ENCODE data around the gene KLK13.

The KLK13 gene, protein sequence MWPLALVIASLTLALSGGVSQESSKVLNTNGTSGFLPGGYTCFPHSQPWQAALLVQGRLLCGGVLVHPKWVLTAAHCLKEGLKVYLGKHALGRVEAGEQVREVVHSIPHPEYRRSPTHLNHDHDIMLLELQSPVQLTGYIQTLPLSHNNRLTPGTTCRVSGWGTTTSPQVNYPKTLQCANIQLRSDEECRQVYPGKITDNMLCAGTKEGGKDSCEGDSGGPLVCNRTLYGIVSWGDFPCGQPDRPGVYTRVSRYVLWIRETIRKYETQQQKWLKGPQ

DNA sequence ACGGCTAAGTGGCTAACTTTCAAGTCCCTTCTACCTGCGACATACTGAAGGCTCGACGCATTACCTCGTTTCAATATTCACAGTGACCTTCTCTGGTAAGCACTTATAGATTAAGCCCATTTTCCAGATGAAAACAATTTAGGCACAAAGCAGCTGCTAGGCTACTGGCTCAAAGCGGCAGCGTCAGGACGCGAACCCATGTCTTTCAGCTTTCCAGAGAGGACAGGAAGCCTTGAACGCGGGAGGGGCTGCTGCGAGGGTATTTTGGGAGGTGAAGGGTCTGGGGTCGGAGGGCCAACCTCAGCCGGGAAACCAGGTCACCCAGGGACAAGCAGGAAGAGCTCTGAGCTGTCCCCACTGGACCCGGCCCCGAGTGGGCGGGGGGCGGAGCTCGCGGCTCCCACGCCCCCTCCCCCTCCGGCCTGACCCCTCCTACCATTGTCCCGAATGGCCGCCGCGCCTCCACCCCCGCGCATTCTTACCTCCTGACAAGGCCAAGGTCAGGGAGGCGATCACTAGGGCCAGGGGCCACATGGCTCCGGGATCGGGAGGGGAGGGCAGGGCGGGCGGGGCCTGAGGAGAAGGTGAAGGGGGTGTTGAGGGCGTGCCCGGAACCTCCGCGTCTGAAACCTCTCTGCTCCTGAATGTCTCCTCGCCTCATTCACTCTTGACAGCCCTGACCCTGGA, at the start of gene KLK13:
TSS of gene KLK13 (minus strand) at position 559 of the 687 bp plus-strand sequence. CDS start at position 534, 25 bp downstream.
- no peak for DNase-seq

DNA sequence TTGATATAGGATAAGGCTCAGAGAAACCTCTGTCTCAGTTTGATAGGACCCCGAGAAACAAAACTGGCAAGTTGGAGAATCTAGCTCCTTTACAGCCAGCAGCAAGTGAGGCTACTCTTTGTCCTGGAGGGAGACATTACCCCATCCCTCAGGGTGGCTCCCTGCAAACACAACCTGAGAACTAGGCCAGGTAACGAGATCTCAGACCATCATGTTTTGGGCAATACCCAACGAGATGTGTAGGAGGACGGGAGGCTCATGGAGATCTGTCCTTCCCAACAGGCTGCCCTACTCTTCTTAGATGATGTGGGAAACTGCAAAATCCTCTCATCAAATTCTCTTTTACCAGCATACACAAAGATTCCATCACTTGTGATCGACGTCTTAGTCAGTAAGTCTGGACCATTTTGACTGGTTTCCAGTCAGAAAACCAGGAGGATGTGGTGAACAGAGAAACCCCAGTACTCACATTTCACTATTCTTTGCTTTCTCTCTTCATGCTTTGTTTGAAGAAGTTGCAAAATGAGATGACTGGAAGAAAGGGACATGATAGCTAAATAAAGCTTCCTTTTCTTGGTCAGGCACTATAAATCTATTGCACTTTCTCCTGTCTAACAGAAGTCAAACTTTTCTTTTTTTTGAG, 49.3 kb upstream of the KLK13 start:
- DNase-seq, result no peak

DNA sequence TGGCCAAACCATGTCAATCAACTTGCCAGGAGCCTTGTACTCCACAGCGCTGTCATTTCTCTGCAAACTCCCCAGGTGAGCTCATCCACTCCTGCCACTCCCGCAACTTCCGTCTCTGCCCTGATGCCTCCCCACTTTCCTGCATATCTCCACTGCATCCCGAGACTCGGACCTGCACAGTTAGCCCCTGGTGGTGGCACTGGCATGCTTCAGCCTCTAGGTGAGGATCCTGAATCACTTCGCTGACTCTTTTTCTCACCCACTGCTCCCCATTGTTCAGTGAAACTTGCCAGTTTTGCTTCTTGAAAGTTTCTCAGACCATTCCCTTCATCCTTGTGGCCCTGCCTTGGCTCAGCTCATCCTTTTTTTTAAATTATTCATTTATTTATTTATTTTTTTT, 46.7 kb upstream of the KLK13 start:
- no peak for DNase-seq

DNA sequence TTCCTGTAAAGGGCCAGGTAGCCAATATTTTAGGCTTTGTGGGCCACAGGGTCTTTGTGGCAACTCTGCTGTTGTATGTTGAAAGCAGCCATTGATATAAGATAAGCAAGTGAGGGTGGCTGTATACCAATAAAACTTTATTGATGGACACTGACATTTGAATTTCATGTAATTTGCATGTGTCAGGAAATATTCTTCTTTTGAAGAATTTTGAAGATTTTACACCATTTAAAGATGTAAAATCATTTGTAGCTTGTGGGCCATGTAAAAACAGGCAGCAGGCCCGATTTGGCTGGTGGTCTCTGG, 45.7 kb upstream of the KLK13 start:
- DNase-seq, result no peak

DNA sequence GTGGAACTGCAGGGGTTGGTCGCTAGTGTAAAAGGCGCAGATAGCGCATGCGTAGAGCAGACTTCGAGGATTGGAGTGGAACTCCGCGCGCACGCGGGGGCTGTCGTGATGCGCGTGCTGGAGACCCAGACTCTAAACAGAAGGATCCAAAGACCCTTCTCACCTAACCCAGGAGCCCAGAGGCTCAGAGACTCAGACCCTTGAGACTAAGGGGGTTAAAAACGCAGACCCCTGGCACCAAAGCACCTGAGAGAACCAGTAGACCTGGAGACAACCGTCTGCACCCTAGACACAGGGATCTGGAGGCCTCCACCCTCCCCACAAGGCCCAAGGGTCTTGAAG, 43.9 kb upstream of the KLK13 start:
- no peak for DNase-seq

DNA sequence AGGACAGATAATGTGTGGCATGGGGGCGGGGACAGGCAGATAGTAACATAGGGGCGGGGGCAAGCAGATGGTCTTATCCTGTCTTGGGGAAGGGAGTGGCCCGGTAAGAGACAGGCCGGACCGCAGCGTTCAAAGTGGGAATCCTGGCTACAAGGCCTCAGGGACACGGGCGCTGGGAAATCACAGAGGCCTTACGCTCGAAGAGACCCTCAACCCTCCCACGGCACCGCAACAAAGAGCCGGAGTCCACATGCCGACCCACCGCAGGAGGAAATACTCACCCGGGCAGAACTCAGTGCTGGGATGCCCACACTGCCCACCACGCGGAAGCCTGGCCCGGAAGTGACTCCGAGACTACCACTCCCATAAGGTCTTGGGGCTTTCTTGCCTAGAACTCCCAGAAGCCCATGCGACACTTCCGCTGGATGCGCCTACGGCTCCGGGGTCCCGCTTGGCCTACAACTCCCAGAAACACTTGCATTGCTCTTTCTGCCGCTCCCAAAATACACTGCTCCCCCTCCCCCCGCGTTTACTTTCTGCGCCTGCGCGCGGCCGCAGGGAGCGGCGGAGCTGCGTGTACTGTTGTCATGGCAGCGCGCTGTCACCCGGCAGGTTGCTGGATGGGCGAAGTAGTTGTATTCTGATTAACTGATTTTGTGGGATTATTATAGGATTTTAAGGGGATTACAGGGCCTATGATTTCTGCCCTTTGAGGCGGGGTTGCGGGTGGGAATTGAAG, 43.3 kb upstream of the KLK13 start, which contains the start of gene CTU1:
TSS of gene CTU1 (minus strand) at position 344 of the 739 bp plus-strand sequence. CDS start 3,840 bp downstream, outside the sequence.
- DNase-seq, result peak; percentile 99

DNA sequence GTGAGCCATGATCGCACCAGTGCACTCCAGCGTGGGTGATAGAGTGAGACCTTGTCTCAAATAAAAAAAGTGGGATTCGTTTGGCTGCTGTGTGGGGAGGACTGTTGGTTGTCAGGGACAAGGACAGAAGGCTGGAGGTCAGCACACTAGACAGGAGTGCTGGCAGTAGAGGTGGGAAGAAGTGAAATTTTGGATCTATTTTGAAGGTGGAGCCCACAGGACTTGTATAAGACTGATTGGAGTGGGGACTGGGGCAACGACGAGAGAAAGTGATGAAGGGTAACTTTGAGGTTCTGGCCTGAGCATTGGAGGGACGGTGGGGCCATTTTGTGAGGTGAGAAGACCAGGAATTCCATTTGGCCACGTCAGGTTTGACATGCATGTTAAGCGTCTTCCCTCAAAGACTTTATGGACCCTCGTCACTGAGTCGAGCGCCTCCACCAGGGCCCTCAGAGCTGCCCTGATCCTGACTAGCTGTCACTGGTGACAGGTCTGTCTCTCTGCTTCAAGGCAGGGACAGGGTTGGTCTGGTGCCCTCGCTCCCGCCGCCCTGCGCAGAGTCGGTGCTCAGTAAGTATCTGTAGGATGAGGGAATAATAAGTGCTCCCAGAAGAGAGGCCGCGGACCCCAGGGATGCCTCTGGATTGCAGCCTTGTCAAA, 42.6 kb upstream of the KLK13 start:
- DNase-seq, result no peak

DNA sequence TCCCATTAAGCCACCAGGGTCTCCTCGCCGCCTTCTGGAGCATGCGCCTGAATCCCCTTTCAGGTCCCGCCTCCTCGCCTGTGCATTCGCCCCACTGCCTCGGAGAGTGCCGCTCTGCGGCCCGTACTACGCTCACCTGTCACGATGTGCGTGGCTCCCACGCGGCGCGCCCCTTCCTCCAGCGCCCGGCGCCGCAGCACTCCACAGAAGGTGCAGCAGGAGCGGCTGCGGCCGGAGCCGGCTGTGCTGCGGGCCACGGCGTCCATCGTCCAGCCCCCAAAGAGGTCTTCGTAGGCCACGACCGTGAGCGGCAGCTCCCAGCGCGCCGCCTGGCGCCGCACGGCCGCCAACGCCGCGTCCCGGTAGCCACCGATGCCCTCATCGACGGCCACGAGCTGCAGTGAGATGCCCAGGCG, 39.0 kb upstream of the KLK13 start:
- no peak for DNase-seq

DNA sequence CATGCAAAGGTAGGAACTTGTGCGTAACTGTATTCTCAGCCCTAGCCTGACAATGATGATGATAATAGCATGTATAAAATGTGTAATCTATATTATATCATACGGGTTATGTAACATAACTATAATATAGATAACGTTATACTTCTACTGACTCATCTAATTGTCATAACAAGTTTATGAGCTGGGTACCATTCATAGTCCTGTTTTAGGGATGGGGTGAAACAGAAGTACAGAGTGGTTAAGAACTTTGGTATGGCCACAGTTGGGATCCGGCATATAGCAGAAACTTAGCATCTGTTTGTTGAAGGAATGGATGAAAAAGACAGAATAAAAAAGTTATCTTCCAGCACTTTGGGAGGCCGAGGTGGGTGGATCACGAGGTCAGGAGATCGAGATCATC, 38.1 kb upstream of the KLK13 start:
- no peak for DNase-seq

DNA sequence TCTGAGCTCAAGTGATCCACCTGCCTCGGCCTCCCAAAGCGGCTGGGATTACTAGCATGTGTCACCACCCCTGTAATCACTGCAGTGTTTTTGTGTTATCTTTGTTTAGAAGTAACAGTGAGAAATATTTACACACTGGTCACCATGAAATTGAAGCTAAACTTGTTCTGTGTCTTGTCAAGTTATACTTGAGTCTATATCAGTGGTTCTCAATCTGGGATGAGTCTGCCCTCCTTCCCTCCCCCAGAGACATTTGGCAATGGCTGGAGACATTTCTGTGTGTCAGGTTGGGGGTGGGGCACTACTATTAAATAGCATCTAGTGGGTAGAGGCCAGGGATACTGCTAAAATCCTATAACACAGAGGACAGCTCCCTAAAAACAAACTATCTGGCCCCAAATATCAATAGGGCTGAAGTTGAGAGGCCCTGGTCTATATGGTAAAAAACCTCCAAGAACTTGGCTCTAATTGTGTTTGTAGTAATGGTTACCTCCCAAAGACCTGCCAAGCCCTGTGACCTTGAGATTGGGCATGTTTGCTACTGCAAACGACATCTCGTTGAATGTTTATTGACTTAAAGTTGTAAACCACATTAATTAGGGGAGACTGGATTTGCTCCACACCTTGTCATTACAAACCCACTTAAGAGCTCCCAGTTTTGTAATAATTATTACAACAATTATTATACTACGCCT, 36.4 kb upstream of the KLK13 start:
- no peak for DNase-seq

DNA sequence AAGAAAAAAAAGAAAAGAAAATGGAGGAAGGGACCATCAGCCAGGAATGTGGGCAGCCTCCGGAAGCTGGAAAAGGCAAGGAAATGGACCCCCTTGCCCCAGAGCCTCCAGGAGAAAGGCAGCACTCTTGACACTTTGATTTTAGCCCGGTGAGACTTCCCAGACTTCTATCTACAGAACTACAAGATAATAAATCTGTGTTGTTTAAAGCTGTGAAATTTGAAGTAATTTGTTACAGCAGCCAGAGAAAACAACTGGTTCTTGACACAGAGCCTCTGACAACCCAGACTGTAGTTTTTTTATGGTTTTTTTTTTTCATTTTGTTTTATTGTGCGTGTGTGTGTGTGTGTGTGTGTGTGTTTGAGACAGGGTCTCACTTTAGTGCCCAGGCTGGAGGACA, 35.7 kb upstream of the KLK13 start:
- no peak for DNase-seq

DNA sequence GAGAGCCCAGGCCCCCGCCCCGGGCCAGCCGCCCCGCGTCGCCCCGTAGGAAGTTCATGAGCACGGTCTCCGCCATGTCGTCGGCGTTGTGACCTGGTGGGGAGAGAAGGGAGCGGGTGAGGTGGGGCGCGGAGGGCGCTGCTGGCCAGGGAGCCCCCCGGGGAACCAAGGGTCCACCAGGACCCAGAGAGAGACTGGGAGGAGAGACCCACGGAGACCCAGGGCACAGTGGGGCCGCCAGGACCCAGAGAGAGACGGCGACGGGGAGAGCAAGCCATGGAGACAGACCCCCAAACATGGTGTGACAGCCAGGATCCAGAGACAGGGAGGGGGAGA, 34.1 kb upstream of the KLK13 start:
- no peak for DNase-seq

DNA sequence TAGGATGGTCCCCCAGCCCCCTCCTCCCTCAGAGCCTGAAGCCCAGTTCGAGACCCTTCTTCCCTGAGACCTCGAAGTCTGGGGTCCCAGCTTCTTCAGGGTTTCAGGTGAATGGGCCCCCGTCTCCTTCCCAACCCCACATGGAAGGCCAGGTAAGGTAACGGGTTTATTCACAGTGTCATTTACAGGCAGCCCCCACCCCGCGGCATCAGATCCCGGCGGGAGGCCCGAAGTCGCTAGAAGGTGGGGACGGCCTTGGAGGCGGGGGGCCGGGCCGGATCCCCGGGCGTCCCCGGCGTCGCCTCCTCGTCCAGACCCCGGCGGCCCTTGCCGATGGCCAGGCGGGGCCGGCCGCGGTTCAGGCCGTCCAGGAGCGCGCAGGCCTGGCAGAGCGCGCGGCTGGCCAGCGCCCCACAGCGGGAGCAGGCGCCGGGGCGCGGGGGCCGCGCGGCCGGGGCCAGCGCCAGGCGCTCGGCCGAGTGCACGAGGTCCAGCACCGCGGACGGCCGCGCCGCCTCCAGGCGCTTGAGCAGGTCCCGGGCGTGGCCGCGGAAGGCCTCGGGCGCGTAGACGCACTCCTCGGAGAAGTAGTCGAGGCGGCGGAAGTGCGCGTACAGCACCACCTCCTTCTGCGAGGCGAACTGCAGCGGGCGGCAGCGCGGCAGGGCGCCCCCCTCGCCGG, 33.6 kb upstream of the KLK13 start:
- DNase-seq, result peak; percentile 50

DNA sequence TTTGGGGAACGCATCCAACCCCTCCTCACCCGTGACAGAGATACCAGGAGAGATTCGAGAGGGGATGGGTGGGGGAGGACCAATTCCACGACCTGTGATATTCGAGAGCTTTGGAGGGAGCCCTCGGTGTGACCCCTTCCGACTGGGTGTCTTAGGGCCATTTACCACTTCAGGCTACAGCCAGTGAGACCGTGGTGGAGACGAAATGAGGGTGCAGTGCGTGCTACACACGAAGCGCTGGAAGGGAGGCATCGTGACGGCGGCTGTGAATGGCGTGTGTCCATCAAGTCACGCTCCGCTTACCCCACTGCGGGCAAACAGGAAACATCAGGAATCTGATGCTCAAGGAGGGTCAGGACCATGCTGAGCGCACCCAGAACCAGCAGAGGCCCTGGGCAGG, 32.9 kb upstream of the KLK13 start:
- DNase-seq, result no peak

DNA sequence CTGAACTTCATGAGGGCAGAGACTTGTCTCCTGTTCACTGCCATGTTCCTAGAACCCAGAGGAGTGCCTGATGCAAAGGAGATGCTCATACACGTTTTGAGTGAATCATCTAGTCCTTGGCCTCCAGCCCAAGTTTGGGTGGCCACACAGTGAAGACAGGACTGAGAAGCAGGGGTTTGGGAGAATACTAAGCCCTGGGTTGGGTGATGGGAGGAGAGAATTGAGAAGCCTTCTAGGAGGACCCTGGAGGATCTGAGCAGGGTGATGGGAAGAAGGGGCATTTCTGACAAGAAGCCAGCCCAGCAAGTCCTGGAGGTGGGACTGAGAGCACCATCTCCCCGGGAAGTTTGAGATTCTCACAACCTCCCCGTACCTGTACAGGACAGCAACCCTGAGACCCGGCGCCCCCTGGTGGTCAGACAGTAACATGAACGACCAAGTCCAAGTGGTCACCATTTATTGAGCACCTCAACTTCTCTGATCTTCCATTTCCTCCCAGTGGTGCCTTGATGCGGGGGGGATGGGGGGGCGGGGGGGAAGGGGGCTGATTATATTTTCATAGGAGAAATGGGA, 32.4 kb upstream of the KLK13 start:
- no peak for DNase-seq

DNA sequence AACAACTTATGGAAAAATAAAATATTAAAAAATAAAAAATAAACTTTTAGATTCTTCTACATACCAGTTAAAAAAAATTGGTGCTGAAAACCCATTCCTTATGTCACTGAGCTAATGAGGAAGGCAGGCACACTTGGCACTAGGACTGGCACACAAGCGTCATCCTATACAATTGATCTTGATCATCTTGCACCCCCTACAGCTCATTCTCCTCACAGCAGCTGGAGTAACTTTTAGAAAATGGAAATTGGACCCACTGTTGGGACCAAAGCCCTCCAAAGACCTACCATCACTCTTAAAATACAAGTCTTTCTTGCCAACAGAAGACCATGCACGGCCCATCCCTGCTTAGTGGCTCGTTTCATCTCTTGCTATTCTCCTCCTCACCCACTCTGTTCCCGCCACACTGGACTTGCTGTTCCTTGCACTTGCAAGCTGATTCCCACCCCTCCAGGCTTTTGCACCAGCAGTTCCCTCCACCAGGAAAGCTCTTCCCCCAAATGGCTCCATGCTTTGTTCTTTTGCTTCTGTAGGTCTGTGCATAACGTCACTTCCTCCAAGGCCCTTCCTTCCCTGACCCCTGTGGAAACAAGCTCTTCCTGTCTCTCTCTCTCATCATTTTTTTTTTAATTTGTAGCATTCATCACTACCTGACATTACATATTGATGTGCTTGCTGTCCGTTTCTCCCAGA, 31.7 kb upstream of the KLK13 start:
- DNase-seq, result no peak

DNA sequence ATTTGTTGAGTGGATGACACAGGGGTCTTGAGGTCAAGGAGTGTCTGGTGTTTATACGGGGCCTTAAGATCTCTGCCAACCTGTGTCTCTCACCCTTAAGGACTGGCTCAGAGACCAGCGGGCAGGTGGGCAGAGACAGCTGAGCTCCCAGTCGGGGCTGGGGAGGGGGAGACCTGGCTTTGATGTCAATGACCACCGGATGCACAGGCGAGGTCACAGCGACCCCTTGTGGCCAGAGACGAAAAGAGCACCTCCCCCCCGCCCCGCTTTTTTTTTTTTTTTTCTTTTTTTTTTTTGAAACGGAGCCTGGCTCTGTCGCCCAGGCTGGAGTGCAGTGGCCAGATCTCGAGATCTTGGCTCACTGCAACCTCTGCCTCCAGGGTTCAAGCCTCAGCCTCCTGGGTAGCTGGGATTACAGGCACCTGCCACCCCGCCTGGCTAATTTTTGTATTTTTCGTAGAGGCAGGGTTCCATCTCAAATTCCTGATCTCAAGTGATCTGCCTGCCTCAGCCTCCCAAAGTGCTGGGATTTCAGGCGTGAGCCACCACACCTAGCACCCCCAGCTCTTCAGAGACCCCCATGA, 29.9 kb upstream of the KLK13 start:
- DNase-seq, result no peak

DNA sequence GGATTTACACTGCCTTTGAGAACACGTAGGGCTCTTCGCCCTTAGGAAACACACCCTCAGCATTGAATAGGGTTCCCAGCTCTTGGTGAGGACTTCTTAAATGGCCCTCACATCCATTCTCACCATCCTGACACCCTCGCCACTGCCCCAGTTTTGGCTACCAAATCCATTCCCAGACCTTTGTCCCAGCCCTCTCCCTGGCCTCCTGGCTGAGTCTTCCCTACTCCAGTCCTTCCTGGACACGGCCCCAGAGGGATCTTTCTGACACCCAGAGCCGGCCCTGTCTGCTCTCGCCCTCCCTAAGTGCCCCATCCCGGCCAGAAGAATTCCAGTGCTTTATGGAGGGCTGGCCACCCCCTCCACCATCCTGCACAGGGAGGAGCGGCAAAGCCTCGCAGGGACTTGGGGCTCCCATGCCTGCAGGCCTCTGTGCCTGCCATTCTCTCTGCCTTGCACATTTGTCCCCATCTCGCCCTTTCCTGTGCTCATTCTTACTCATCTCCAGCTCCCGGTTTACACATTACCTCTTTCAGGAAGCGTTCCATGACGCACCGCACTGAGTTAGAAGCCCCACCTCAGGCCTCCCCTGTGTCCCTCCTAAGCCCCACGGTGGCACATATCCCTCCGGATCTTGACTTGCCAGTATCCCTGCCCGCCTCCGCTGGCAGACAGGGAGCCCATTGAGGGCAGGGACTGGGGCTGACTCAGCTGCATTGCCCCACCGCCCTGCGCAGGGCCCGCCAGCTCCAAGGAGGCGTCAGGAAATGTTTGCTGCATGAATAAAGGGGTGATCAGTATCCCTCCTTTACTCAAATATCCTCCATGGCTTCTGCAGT, 28.8 kb upstream of the KLK13 start:
- DNase-seq, result no peak

DNA sequence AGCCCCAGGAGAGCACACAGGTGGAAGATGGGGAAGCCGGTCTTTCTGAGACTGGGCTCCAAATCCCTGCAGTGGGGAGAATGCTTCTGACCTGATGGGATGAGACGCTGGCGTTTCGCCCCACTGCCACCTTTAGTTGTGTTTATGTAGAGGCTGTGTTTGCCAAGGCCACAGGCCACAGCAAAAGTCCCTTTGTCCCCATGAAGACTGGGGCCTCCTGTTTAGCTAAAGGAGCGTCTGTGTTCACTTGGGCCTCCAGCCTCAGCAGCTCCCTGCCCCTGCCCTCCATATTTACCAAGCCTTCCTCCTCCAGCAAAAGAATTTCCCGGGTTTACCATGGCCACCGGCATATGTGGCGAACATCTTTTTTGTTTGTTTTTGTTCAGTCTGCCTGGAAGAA, 28.2 kb upstream of the KLK13 start:
- DNase-seq, result no peak
